Activated T-cell treated with anti-CD3 and anti-CD28 coated beads for 48 hours (primary cell): ENCODE measurements around the gene HSD17B8.
A peak's percentile ranks its signal among the peaks of the same experiment; 100 is the strongest.

Experiments used
- DNase-seq: peaks from one replicate; pipeline ENCODE4 v3.0.0-alpha.2; 2020; ENCODE audit warnings: low read depth

The HSD17B8 gene

GRCh38 chr6:33204415-33205190, at the start of gene HSD17B8:
HSD17B8 (plus strand) TSS chr6:33204655; CDS start chr6:33204669, 14 bp downstream.
- DNase-seq = peak; percentile 93

DNA sequence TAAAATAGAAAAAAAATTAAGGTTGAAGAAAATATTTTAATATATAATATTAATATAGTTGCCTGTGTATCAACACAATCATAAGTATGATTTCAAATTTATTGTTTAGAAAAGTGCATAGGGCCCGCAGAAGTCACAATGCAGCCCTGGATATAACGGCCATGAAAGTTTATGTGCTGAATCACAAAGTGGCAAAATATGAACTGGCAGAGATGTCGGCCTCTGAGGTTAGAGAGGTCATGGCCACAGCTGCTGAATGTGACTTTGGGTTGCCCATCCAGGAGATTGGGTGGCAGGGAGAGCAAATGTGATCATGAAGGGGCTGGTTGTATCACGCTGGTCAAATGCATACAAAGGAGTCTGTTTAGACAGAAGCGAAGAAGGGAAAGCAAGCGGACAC, 47.9 kb upstream of the HSD17B8 start:
- DNase-seq = no peak

GRCh38 chr6:33156964-33157363, 47.5 kb upstream of the HSD17B8 start:
- no peak for DNase-seq

DNA sequence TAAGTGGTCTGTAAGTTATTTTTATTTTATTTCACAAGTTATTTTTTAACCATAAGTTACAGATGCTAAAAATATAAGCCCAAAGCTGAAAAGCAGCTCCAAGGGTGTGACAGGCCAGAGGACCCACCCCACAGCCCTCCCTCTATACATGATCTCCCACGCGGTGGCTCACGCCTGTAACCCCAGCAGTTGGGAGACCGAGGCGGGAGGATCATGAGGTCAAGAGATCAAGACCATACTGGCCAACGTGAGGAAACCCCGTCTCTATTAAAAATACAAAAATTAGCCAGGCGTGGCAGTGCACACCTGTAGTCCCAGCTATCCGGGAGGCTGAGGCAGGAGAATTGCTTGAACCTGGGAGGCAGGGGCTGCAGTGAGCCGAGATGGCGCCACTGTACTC, 44.4 kb upstream of the HSD17B8 start:
- DNase-seq = no peak

DNA sequence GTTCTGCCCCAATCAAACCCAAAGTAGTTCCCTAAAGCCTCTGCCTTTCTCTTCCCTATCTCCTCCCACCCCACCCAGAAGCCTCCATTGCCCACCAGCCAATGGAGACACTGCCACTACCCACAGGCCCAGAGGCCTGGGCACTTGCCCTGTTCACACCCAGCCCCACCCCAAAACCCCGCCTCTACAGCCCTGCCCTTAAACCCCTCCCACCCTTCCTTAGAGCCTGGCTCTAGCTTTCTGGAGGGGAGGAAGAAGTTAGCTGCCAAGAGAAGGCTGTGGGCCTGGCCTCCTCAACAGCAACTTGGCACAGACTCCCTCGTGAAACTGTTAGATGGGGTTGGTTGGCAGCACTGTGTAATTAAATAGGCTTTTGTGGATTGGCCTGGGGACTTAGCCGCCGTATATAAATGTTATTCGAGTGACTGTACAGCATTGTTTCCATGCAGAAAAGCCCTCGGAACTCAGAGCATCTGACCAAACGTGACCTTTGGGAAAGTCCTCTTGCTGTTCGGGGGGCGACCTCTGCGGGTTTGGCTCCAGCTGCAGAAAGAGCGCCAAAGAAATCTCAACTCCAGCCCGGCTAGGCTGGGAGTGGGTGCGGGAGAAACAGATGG, 43.6 kb upstream of the HSD17B8 start:
- DNase-seq = no peak

- DNase-seq = peak; percentile 85
Observed at GRCh38 chr6:33161354-33162331, 42.8 kb upstream of the HSD17B8 start.

DNA sequence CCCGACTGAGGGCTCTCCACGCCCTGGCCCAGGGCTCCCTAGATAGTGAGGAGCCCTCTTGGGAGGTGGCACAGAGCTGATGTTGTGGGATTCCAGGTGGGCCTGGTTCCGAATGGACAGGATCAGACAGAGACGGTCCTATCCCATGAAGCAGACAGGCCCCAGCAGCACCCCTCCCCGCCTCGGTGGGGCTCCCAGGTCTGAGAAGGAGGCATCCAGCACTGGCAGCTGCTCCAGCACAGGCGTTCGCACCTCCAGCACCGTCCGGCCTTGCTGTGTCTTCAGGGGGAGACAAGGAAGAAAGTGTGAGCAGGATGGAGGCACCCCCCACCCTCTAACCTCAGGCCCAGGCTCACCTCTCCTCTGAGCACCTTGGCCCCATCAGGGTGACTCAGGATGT, 40.9 kb upstream of the HSD17B8 start:
- DNase-seq = no peak

GRCh38 chr6:33164176-33164575, 40.3 kb upstream of the HSD17B8 start:
- no peak for DNase-seq

- no peak for DNase-seq
Observed at GRCh38 chr6:33164665-33165373, 39.6 kb upstream of the HSD17B8 start.

GRCh38 chr6:33165581-33166258, 38.7 kb upstream of the HSD17B8 start:
- no peak for DNase-seq

- no peak for DNase-seq
Observed at GRCh38 chr6:33166363-33166762, 38.1 kb upstream of the HSD17B8 start.

GRCh38 chr6:33166811-33167210, 37.6 kb upstream of the HSD17B8 start:
- no peak for DNase-seq

- no peak for DNase-seq
Observed at GRCh38 chr6:33167374-33168283, 36.8 kb upstream of the HSD17B8 start.

DNA sequence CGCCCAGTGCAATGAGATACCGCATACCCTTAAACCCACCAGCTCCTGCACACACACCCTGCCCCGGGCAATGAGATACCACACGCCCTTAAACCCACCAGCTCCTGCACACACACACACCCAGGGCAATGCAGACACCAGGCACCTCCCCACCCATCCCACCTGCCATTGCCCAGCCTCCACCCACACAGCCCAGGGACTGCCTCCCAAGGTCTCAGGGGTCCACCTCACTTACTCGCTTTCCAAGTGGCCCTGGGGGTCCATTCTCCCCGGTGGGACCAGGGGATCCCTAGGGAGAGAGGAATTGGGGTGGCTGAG, 36.2 kb upstream of the HSD17B8 start:
- DNase-seq = no peak

DNA sequence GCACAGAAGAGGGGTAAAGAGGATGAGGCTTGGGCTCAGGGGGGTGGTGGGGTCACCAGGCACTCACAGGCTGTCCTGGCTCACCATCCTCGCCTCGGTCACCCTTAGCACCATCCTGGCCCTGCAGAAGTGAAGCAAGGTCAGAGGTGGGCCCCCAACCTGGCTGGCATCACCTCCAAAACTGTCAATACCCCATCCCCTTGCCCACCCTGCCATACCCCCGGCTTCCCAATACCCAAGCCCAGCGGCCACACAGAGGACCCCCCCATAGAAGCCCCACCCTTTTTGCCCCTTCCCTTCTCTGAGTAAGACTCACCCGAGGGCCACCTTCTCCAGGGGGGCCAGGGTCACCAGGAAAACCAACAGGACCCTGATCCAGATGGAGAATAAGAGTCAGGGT, 35.8 kb upstream of the HSD17B8 start:
- no peak for DNase-seq

- DNase-seq = no peak
Observed at GRCh38 chr6:33169291-33170175, 34.9 kb upstream of the HSD17B8 start.

DNA sequence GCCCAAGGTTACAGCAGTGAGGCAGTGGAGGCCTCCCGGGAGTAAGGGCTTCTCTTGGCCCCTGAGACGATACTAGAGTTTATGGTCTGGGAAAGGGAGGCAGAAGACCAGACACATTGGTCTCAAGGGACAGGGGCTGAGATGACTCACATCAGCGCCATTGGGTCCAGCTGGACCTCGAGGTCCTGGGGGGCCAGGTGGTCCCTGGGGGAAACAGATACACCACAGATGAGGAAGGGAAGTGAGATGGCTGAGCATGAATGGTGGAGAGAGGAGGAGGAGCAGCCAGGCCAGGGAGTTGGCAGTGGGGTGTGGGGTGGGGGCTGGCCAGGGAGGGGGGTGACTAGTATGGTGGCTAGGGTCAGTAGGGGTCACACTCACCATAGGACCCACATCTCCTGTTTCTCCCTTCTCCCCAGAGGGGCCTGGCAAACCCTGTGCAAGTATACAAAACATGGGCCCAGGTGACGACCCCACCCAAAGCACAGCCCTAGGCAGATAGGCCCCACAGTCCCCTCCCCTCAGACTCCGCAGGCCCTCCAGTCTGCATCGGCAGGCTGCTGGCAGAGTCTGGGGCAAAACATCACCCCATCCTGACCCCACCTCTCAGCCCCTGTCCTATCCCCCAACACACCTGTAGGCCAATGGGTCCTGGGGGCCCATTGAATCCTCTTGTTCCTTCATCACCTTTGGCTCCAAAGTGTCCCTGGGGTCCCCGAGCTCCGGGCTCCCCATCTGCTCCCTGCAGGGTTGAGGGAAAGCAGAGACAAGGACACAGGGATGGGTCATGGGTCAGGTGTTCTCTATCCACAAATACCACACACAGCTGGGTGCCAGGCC, 34.1 kb upstream of the HSD17B8 start:
- no peak for DNase-seq
